HG02763 (cell line): ENCODE data around the gene TCAIM.
"Not testable (repeated sequence)": the region's sequence is repeated elsewhere in the genome, so short reads cannot be mapped to it uniquely, and the experiment has no call there.

ENCODE experiments used
- ATAC-seq: cut with Tn5 transposase; IDR thresholded peaks from one replicate; pipeline ENCODE4 v1.9.1; 2021; ENCODE audit warnings: mild to moderate bottlenecking, moderate library complexity; ENCODE audit not compliant: unreplicated experiment

Gene TCAIM

GRCh38 chr3:44412365-44412764 lies 73.8 kb downstream of the TCAIM start:
- ATAC-seq, result no peak

- no peak for ATAC-seq
Observed at GRCh38 chr3:44414517-44415090, 76.0 kb downstream of the TCAIM start.

- no peak for ATAC-seq
Observed at GRCh38 chr3:44415421-44415820, 76.9 kb downstream of the TCAIM start.

GRCh38 chr3:44416031-44417030 lies 77.8 kb downstream of the TCAIM start:
- no peak for ATAC-seq

GRCh38 chr3:44418118-44418517 lies 79.6 kb downstream of the TCAIM start:
- ATAC-seq, result not testable (repeated sequence)

GRCh38 chr3:44418549-44418948 lies 80.0 kb downstream of the TCAIM start:
- no peak for ATAC-seq

GRCh38 chr3:44419116-44419922 lies 80.8 kb downstream of the TCAIM start:
- no peak for ATAC-seq

GRCh38 chr3:44419923-44420650 lies 81.5 kb downstream of the TCAIM start:
- no peak for ATAC-seq

GRCh38 chr3:44420676-44421075 lies 82.1 kb downstream of the TCAIM start:
- no peak for ATAC-seq

GRCh38 chr3:44421280-44421679 lies 82.7 kb downstream of the TCAIM start:
- ATAC-seq, result no peak

GRCh38 chr3:44424758-44425157 lies 86.2 kb downstream of the TCAIM start:
- ATAC-seq, result no peak

GRCh38 chr3:44427683-44428082 lies 89.1 kb downstream of the TCAIM start:
- ATAC-seq, result no peak

- no peak for ATAC-seq
Observed at GRCh38 chr3:44428910-44429309, 90.3 kb downstream of the TCAIM start.

- no peak for ATAC-seq
Observed at GRCh38 chr3:44429459-44429858, 90.9 kb downstream of the TCAIM start.

GRCh38 chr3:44430466-44430865 lies 91.9 kb downstream of the TCAIM start:
- ATAC-seq, result no peak

GRCh38 chr3:44434834-44435510 lies 96.4 kb downstream of the TCAIM start:
- no peak for ATAC-seq

- ATAC-seq, result no peak
Observed at GRCh38 chr3:44436181-44436580, 97.6 kb downstream of the TCAIM start.

GRCh38 chr3:44437800-44438199 lies 99.2 kb downstream of the TCAIM start:
- no peak for ATAC-seq

GRCh38 chr3:44439499-44440295 lies 101.1 kb downstream of the TCAIM start:
- peak; percentile 86 for ATAC-seq
